ENCODE measurements around the gene SAMD5. TPM values are rescaled to one million over a fixed set of nuclear protein-coding genes. Genes with fewer than 3 reads are reported as not detected.

The SAMD5 gene
- total and polyA plus RNA-seq, 2 of the 8 experiments (the other 6 are each of a cell fraction or from before 2014, with no cell fraction given) = 0.02 to 0.04 TPM

GRCh38 chr6:147525519-147526209 lies 17.2 kb downstream of the SAMD5 start:
- Histone ChIP-seq H4K91ac (replicated peaks; ENCODE audit: insufficient read length, low read length) (no peak overlapping the region), H3K4ac (replicated peaks; ENCODE audit: insufficient read length, low read depth, low read length) (no peak overlapping the region), H3K4me1 (replicated peaks in 1 of 4; ENCODE audit: control insufficient read depth in 3 of 4, insufficient read depth in 4 of 4, low read length in 3 of 4) (0 out of 7 replicates have a peak, but pooled peaks cover 0 to 3% (median 0%) of the 10 kb centered on the region in 4 experiments), H2BK15ac (ENCODE audit: low read length) (no peak overlapping the region), H3K4me2 (ENCODE audit: insufficient read depth in 1 of 2, low read depth in 2 of 2, low read length in 2 of 2) (no peak overlapping the region), H2BK120ac (replicated peaks; ENCODE audit: low read depth, low read length) (no peak overlapping the region), H4K8ac (ENCODE audit: extremely low read depth, insufficient read depth, low read length) (no peak overlapping the region), H3K56ac (replicated peaks; ENCODE audit: insufficient read length, low read depth, low read length) (no peak overlapping the region), H3K27me3 (replicated peaks in 1 of 4; ENCODE audit: control insufficient read depth in 3 of 4, extremely low read depth in 1 of 4, insufficient read depth in 3 of 4, low read length in 3 of 4) (no peaks in the 10 kb centered on the region), H3K4me3 (ENCODE audit: extremely low read depth in 1 of 4, insufficient read depth in 2 of 4, low read depth in 3 of 4, low read length in 4 of 4) (no peak overlapping the region), H2AFZ (ENCODE audit: low read length) (no peak overlapping the region), H3K23me2 (ENCODE audit: low read depth, low read length) (no peaks in the 10 kb centered on the region), H3K18ac (ENCODE audit: extremely low read depth, low read length) (no peak overlapping the region), H3K27ac (ENCODE audit: low read depth, low read length) (no peak overlapping the region), H2BK12ac (ENCODE audit: low read depth, low read length) (no peak overlapping the region), H4K20me1 (replicated peaks in 1 of 2; ENCODE audit: control insufficient read depth in 1 of 2, insufficient read depth in 2 of 2, low read length in 2 of 2) (no peaks in the 10 kb centered on the region), H4K5ac (ENCODE audit: insufficient read length, low read depth, low read length) (no peak overlapping the region), H3K79me1 (ENCODE audit: low read depth, low read length) (no peaks in the 10 kb centered on the region), H3K9me3 (ENCODE audit: insufficient read depth in 2 of 2, low read depth in 1 of 2, low read length in 1 of 2) (no peaks in the 10 kb centered on the region), H3K9ac (replicated peaks in 1 of 4; ENCODE audit: extremely low read depth in 1 of 4, low read depth in 3 of 4, low read length in 3 of 4) (no peak overlapping the region), H3K23ac (ENCODE audit: insufficient read length) (no peak overlapping the region), H2AK5ac (ENCODE audit: low read depth, low read length) (no peak overlapping the region), H3K14ac (ENCODE audit: insufficient read length) (no peak overlapping the region), H2BK20ac (ENCODE audit: low read length) (no peak overlapping the region), H3K79me2 (ENCODE audit: control insufficient read depth in 1 of 2, insufficient read depth in 2 of 2, low read length in 2 of 2) (no peaks in the 10 kb centered on the region), H2BK5ac (ENCODE audit: low read depth, low read length) (no peak overlapping the region), H3K36me3 (ENCODE audit: control insufficient read depth in 2 of 4, insufficient read depth in 4 of 4, low read length in 3 of 4) (no peaks in the 10 kb centered on the region)
- DNase-seq (ENCODE audit: low read depth in 1 of 2, low spot score in 2 of 2) = no peak
- no peak for FAIRE-seq
- CTCF ChIA-PET (ENCODE audit: partially characterized antibody) = interaction anchor here (0.8 to 1.2 kb wide), 3 partner anchors 14 to 143 kb away, joined by 3 read pairs; no protein-coding TSS in a partner anchor
- WGBS, 2 experiments (ENCODE audit: extremely low coverage in 1 of 2, insufficient coverage in 1 of 2, insufficient read length in 1 of 2, insufficient replicate concordance in 2 of 2, low coverage in 1 of 2, low lambda C conversion rate in 2 of 2, missing lambda C conversion rate in 1 of 2) = 94% methylated on average over 5 of the region's 5 CpGs; no CpG with 5 or more reads in 1 of the 2 experiments
- POLR2A ChIA-PET (ENCODE audit: partially characterized antibody) = no interaction called here
- TF ChIP-seq SP1 (IDR thresholded peaks at IDR 0.05; ENCODE audit: low read depth, low read length) = no peak
- no peak for TF ChIP-seq JUN (IDR thresholded peaks at IDR 0.05; ENCODE audit: low read depth, low read length)
- no peak for TF ChIP-seq GABPA (IDR thresholded peaks at IDR 0.05; ENCODE audit: borderline replicate concordance, insufficient read depth, low read length)
- TF ChIP-seq HDAC6 (IDR thresholded peaks at IDR 0.05; ENCODE audit: low read depth, low read length) = no peak
- TF ChIP-seq SP4 (IDR thresholded peaks at IDR 0.05; ENCODE audit: low read length) = no peak
- no peak for TF ChIP-seq JUND (IDR thresholded peaks at IDR 0.05; ENCODE audit: low read length)
- TF ChIP-seq GTF2F1 (IDR thresholded peaks at IDR 0.05; ENCODE audit: borderline replicate concordance, low read depth, low read length) = no peak
- no peak for TF ChIP-seq TBP (IDR thresholded peaks at IDR 0.05; ENCODE audit: low read depth, low read length)
- TF ChIP-seq SIN3A (conservative IDR thresholded peaks at IDR 0.05 in 1 of 2, IDR thresholded peaks at IDR 0.05 in 1 of 2; ENCODE audit: low read depth in 1 of 2, low read length in 2 of 2) = no peak
- TF ChIP-seq BCL11A (IDR thresholded peaks at IDR 0.05; ENCODE audit: low read depth in 2 of 2, low read length in 2 of 2) = no peak
- TF ChIP-seq KDM1A (IDR thresholded peaks at IDR 0.05; ENCODE audit: borderline replicate concordance, low read length) = no peak
- TF ChIP-seq TEAD4 (IDR thresholded peaks at IDR 0.05; ENCODE audit: low read depth, low read length) = no peak

Data from H1 (cell line).